ENCODE measurements around the gene ACAP3. TPM values are rescaled to one million over a fixed set of nuclear protein-coding genes. Genes with fewer than 3 reads are reported as not detected.

ACAP3 gene
- total RNA-seq, 1 donor from 2014 or later, result 50.6 TPM

DNA sequence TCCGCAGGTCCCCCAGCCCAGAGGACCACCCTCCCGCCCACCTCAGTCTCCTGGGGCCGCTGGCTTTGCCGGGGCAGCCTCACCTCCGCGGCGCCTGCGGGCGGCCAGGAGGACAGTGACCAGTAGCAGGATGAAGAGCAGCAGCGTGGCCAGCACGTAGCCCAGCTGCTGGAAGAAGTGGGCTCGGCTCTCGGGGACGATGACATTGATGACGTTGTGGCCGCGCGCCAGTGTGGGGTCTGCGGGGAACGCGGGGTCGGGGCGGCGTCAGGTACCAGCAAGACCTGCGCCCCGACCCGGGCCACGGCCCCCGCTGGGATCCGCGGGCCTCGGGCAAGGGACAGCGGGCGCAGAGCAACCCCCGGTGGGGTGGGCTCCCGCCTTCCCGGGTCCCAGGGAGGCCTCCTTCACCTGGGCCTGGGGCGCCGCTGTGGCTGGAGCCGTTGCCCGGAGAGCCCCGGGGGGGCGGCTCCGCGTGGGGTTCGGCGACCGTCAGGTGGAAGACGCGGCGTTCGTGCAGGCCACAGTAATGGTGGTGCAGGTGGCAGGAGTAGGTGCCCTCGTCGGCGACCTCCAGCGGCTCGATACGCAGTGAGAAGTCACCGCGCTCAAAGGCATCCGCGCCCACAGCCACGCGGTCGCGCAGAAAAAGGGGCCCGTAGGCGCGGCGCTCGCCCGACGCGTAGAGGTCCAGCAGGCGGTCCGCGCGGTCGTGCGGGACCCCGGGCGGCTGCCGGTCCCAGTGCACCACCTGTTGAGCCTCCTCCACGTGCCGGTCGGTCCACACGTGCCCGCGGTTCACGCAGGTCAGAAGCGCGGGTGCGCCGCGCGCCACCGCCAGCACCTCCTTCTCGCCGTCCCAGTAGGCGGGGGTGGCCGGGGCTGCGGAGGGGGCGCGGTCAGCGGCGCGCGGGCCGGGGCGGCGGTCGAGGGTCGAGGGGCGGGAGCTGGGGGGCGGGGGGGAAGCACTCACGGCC lies 46.8 kb upstream of the ACAP3 start:
- Histone ChIP-seq H3K9me3 (no peaks in the 10 kb centered on the region), H3K36me3 (peaks cover 8% of the 10 kb centered on the region), H3K4me1 (peaks cover 46% of the 10 kb centered on the region), H3K27ac (no peak overlapping the region), H3K27me3 (ENCODE audit: low read depth) (peaks cover 59% of the 10 kb centered on the region), H3K4me3 (peak overlapping the region; percentile 39)
- ATAC-seq (no peak), DNase-seq (no peak)
- intact Hi-C loops (cut with DNase I), result no loop called here
- TF ChIP-seq, protein P1, sequence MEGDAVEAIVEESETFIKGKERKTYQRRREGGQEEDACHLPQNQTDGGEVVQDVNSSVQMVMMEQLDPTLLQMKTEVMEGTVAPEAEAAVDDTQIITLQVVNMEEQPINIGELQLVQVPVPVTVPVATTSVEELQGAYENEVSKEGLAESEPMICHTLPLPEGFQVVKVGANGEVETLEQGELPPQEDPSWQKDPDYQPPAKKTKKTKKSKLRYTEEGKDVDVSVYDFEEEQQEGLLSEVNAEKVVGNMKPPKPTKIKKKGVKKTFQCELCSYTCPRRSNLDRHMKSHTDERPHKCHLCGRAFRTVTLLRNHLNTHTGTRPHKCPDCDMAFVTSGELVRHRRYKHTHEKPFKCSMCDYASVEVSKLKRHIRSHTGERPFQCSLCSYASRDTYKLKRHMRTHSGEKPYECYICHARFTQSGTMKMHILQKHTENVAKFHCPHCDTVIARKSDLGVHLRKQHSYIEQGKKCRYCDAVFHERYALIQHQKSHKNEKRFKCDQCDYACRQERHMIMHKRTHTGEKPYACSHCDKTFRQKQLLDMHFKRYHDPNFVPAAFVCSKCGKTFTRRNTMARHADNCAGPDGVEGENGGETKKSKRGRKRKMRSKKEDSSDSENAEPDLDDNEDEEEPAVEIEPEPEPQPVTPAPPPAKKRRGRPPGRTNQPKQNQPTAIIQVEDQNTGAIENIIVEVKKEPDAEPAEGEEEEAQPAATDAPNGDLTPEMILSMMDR (IDR thresholded peaks at IDR 0.05), result no peak

DNA sequence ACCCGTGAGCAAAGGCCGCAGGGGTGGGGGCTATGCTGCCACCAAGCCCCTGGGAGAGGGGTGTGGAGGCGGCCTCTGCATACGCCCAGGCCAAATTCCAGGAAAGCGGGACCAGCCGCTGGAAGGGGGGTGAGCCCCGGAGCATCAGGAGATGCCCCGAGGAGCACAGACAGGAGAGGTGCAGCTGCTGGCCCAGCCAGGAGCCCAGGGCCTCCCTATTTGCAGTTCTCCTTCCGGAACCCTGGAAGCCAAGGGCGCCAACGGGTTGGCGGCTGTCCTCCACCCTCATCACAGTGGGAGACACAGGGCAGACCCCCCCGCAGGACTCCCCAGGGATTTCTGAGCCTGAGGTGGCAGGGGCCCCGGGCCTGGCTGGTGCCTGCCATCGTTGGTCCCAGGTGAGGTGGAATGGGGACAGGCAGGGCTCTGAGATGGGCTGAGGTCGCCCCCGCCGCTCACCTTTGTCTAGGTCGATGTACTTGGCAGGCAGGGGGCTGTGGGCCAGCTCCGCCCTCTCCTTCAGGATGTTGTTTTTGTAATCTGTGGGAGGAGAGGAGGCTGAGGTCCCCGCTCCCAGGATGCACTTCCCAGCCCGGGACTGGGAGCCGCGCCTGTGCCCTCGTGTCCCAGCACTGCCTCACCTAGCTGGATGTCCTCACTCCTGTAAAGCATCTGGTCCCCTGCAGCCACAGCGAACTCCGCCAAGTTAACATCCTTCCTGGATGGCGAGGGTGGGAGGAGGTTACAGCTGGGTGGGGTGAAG lies 45.8 kb upstream of the ACAP3 start:
- H3K36me3 ChIP-seq, result peaks cover 8% of the 10 kb centered on the region
- no peak overlapping the region for H3K27ac ChIP-seq
- H3K4me1 ChIP-seq, result peaks cover 36% of the 10 kb centered on the region
- ATAC-seq, result no peak
- no peak for DNase-seq
- intact Hi-C loops (cut with DNase I), result no loop called here
- TF ChIP-seq, protein P1 (IDR thresholded peaks at IDR 0.05), result no peak
- H3K9me3 ChIP-seq, result no peaks in the 10 kb centered on the region
- peaks cover 50% of the 10 kb centered on the region for H3K27me3 ChIP-seq (ENCODE audit: low read depth)
- no peak overlapping the region for H3K4me3 ChIP-seq

DNA sequence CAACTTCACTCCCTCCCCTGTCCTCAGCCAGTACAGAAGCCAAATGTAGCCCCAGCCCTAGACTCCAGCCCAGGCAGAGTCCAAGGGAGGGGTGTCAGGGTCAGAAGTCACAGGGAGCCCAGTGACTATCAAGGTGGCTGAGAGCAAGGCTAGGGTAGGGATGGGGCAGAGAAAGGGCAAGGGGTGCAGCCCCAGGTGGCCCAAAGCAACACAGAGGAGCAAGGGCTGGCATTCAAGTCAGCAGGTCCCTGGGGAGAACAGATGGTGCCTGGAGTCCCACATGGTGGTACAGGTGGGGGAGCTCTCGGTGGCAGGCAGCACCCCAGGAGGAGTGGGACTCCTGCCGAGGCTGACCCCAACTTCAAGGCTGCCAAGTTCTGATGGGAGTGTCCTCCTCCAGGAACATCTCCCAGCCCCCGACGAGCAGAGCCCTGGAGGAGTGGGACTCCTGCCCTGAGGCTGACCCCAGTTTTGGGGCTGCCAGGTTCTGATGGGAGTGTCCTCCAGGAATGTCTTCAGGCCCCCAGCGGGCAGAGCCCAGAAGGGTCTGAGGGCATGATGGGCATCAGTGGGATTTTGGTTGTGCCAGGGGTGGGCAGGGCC lies 45.2 kb upstream of the ACAP3 start:
- intact Hi-C loops (cut with DNase I), result no loop called here

DNA sequence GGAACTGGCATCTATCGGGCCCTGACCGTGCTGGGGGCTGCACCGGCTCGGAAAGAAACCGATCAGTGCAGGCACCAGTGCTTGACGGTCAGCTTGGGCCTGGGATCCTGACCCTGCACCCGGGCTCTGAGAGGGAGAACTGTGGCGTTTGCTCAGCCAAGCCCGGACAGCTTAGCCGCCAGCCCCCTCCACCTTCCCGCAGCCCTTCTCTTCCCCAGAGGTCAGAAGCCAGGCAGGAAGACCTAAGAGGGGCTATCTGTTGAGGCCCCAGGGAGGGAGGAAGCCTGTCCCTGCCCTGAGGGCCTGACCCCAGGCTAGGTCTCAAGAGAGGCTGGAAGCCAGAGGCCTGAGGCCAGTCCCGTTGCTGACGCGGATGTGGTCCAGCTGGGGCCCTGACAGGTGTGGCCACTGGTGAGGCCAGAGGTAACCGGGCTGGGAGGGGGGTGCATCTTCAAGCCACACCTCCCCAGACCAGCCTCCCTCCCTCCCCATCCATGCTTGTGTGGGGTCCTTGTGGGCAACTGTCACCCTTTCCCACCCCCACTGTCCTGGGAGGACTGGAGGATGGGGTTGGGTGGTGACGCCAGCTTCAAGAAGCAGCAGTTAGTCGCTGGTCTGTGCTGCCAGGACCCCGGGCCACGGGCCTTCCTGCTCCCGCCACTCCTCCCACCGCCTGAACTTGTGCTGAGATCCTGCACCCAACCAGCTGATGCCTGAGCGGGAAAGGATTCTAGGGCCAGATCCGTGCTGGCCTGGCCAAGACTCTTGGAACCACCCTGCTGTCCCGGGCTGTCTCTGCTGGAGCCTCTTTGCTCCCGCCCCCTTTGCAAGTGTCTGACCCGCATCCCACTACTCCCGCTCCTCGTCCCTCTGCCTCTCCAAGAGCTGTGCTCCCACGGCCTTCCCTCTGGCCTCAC lies 44.0 kb upstream of the ACAP3 start:
- no peaks in the 10 kb centered on the region for H3K9me3 ChIP-seq
- DNase-seq (no peak), ATAC-seq (peak in 1 of 2 donors; percentile 2)
- peaks cover 51% of the 10 kb centered on the region for H3K4me1 ChIP-seq
- peaks cover 35% of the 10 kb centered on the region for H3K27me3 ChIP-seq (ENCODE audit: low read depth)
- peak overlapping the region; percentile 12 for H3K4me3 ChIP-seq
- H3K27ac ChIP-seq, result peak overlapping the region; percentile 39
- H3K36me3 ChIP-seq, result peaks cover 8% of the 10 kb centered on the region
- TF ChIP-seq, protein P1 (IDR thresholded peaks at IDR 0.05), result no peak
- intact Hi-C loops (cut with DNase I), result no loop called here

More for the DNA sequence above, 45.2 kb upstream of the ACAP3 start:
- TF ChIP-seq, protein P1 (IDR thresholded peaks at IDR 0.05), result no peak
- H3K36me3 ChIP-seq, result peaks cover 8% of the 10 kb centered on the region
- peaks cover 43% of the 10 kb centered on the region for H3K27me3 ChIP-seq (ENCODE audit: low read depth)
- H3K9me3 ChIP-seq, result no peaks in the 10 kb centered on the region
- H3K4me1 ChIP-seq, result peaks cover 39% of the 10 kb centered on the region
- no peak for DNase-seq
- no peak overlapping the region for H3K4me3 ChIP-seq
- H3K27ac ChIP-seq, result no peak overlapping the region
- no peak for ATAC-seq

Data from lower lobe of right lung (tissue), 2 donors.